OCI-LY7 (cell line): ENCODE measurements around the gene MYBPC1. TPM values are rescaled to one million over a fixed set of nuclear protein-coding genes. Genes with fewer than 3 reads are reported as not detected.
A peak's percentile ranks its signal among the peaks of the same experiment; 100 is the strongest.

Source experiments
- BruUV-seq: library from RNA; stranded (reverse); fragments of 400-500 nt; replicated peaks from 2 replicates; lab custom pipeline; 2021; lab: Mats Ljungman, UMichigan
- CTCF ChIA-PET: fragments of 300-600 bp; sonication (Branson Sonifier 250); formaldehyde crosslinking; loops from one replicate; lab custom pipeline; 2022; ENCODE audit warnings: antibody characterized with exemption; ENCODE audit not compliant: unreplicated experiment; lab: Charles Lee
- POLR2A ChIA-PET: fragments of 300-600 bp; sonication (Branson Sonifier 250); formaldehyde crosslinking; loops from one replicate; lab custom pipeline; 2022; ENCODE audit warnings: antibody characterized with exemption; lab: Charles Lee
- DNase-seq: peaks from one replicate; pipeline ENCODE4 v3.0.0-alpha.2; 2015; ENCODE audit warnings: low spot score
- H2AFZ ChIP-seq: fragments of 200-600 bp; sonication (generic), shearing (Covaris generic); 2 replicates; pipeline ENCODE4 v1.6.1; 2014; ENCODE audit warnings: mild to moderate bottlenecking, antibody characterized with exemption, low read length, moderate library complexity
- H3K27ac ChIP-seq: fragments of 200-600 bp; sonication (generic); 2 replicates; pipeline ENCODE4 v1.5.1; 2014; ENCODE audit warnings: mixed run types, low read depth, mild to moderate bottlenecking, moderate library complexity, low read length, inconsistent platforms; ENCODE audit not compliant: poor library complexity, severe bottlenecking
- H3K36me3 ChIP-seq: fragments of 200-600 bp; sonication (generic); 2 replicates; pipeline ENCODE4 v1.6.1; 2014; ENCODE audit warnings: mild to moderate bottlenecking, antibody characterized with exemption, low read length, moderate library complexity, mixed read lengths; ENCODE audit not compliant: insufficient read depth
- H3K4me1 ChIP-seq: fragments of 200-600 bp; sonication (generic); 2 replicates; pipeline ENCODE4 v1.5.1; 2014; ENCODE audit warnings: mild to moderate bottlenecking, low read length; ENCODE audit not compliant: insufficient read depth, poor library complexity, severe bottlenecking
- H3K4me2 ChIP-seq: fragments of 200-600 bp; sonication (generic); 2 replicates; pipeline ENCODE4 v1.6.1; 2014; ENCODE audit warnings: mild to moderate bottlenecking, low read length
- H3K4me3 ChIP-seq: fragments of 200-600 bp; sonication (generic); 2 replicates; pipeline ENCODE4 v1.5.1; 2014; ENCODE audit warnings: mild to moderate bottlenecking, low read depth, low read length; ENCODE audit not compliant: poor library complexity, severe bottlenecking
- H3K79me2 ChIP-seq: fragments of 200-600 bp; sonication (generic); 2 replicates; pipeline ENCODE4 v1.6.1; 2016; ENCODE audit warnings: low read depth, mild to moderate bottlenecking, low read length, moderate library complexity, mixed read lengths; ENCODE audit not compliant: insufficient read depth
- H3K9me2 ChIP-seq: fragments of 200-600 bp; sonication (generic); 2 replicates; pipeline ENCODE4 v1.6.1; 2016; ENCODE audit warnings: mild to moderate bottlenecking, low read length, mixed read lengths; ENCODE audit not compliant: insufficient read depth
- H3K9me3 ChIP-seq: fragments of 200-600 bp; sonication (generic); 2 replicates; pipeline ENCODE4 v1.6.1; 2014; ENCODE audit warnings: mild to moderate bottlenecking, mixed run types, low read length, mixed read lengths
- H4K20me1 ChIP-seq: fragments of 200-600 bp; sonication (generic); 2 replicates; pipeline ENCODE4 v1.6.1; 2014; ENCODE audit warnings: mild to moderate bottlenecking, antibody characterized with exemption, low read length, moderate library complexity, mixed read lengths; ENCODE audit not compliant: insufficient read depth
- EZH2phosphoT487 ChIP-seq: fragments of 200-600 bp; sonication (generic); IDR thresholded peaks from 2 replicates; pipeline ENCODE4 v1.6.1; 2018; ENCODE audit warnings: low read depth, borderline replicate concordance, mild to moderate bottlenecking, mixed run types, antibody characterized with exemption, low read length, moderate library complexity, mixed read lengths
- intact Hi-C: fragments of 100-400 bp; cut with micrococcal nuclease; formaldehyde crosslinking; loops from one replicate; pipeline ENCODE4 v1.10.0; 2022; ENCODE audit not compliant: unreplicated experiment
- total RNA-seq, 2 experiments: library from RNA; depleted of rRNA in 1 of 2; stranded (reverse); fragments of >200 nt in 1 of 2; shearing (Covaris generic) in 1 of 2; gene quantifications; 2 replicates each; pipeline ENCODE4 v1.2.3, GENCODE V29; 2014 to 2022
- TF ChIP-seq, protein P1 (sequence below): fragments of 200-600 bp; sonication (generic); conservative IDR thresholded peaks from 2 replicates; pipeline ENCODE4 v1.5.1; 2014; ENCODE audit warnings: mild to moderate bottlenecking, antibody characterized with exemption, low read length, moderate library complexity, mixed read lengths

Gene MYBPC1
- total RNA-seq, 2 experiments from 2014 or later, result not detected

DNA sequence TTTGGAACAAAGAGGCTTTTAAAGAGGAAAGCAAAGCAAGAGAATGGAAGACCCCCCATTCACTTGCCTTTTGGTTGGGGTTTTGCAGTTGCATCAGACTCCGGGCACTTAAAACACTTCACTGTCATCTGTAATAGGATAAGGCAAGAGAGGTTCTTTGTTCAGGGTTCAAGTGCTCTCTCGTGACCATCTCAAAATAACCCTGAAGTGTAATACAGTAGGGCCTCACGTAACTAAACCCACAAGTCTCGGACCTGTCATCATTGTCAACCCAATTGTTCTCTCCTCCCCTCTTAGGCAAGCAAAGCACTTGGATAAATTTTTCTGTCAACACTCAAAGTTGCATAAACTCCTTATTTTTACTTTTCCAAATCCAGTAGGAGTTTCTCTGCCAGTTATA lies 26.9 kb upstream of the MYBPC1 start:
- CTCF ChIA-PET, result no interaction called here
- H4K20me1 ChIP-seq, result no peaks in the 10 kb centered on the region
- intact Hi-C loops, result no loop called here
- H3K9me2 ChIP-seq, result no peaks in the 10 kb centered on the region
- POLR2A ChIA-PET, result no interaction called here
- H3K4me3 ChIP-seq, result no peak overlapping the region
- H2AFZ ChIP-seq, result no peak overlapping the region
- H3K4me2 ChIP-seq, result no peak overlapping the region
- TF ChIP-seq EZH2phosphoT487, result no peak
- TF ChIP-seq, protein P1, sequence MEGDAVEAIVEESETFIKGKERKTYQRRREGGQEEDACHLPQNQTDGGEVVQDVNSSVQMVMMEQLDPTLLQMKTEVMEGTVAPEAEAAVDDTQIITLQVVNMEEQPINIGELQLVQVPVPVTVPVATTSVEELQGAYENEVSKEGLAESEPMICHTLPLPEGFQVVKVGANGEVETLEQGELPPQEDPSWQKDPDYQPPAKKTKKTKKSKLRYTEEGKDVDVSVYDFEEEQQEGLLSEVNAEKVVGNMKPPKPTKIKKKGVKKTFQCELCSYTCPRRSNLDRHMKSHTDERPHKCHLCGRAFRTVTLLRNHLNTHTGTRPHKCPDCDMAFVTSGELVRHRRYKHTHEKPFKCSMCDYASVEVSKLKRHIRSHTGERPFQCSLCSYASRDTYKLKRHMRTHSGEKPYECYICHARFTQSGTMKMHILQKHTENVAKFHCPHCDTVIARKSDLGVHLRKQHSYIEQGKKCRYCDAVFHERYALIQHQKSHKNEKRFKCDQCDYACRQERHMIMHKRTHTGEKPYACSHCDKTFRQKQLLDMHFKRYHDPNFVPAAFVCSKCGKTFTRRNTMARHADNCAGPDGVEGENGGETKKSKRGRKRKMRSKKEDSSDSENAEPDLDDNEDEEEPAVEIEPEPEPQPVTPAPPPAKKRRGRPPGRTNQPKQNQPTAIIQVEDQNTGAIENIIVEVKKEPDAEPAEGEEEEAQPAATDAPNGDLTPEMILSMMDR, result no peak
- BruUV-seq, result no TSS peak
- no peaks in the 10 kb centered on the region for H3K36me3 ChIP-seq
- H3K4me1 ChIP-seq, result peaks cover 9% of the 10 kb centered on the region
- no peak for DNase-seq
- H3K79me2 ChIP-seq, result no peaks in the 10 kb centered on the region
- H3K27ac ChIP-seq, result no peak overlapping the region
- H3K9me3 ChIP-seq, result no peaks in the 10 kb centered on the region

DNA sequence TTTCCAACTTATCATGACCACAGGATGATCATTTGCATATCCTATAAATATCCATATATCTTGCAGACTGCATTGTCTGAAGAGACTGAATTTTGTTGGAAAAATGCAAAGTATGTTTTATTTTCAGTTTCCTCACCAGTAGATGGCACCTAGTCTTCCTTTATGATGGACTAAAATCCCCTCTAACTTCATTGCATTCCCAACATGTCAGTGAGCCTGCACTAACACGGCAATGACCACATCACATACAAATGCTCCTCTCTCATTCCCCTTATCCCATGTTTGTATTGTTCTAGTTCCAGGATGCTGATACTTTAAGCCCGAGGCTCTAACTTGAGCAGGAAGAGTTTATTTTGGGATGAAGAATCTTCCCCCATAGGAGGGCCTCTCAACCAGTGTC lies 24.7 kb upstream of the MYBPC1 start:
- BruUV-seq, result no TSS peak
- ChIA-PET POLR2A (no interaction called here), CTCF (no interaction called here)
- peaks cover 9% of the 10 kb centered on the region for H3K4me1 ChIP-seq
- H3K27ac ChIP-seq, result no peak overlapping the region
- H3K9me3 ChIP-seq, result no peaks in the 10 kb centered on the region
- H3K9me2 ChIP-seq, result no peaks in the 10 kb centered on the region
- H4K20me1 ChIP-seq, result no peaks in the 10 kb centered on the region
- H3K4me3 ChIP-seq, result no peak overlapping the region
- H3K4me2 ChIP-seq, result 0 out of 2 replicates have a peak overlapping the region, but pooled peaks have one; percentile 27
- peak; percentile 31 for DNase-seq
- no peaks in the 10 kb centered on the region for H3K36me3 ChIP-seq
- TF ChIP-seq EZH2phosphoT487, result no peak
- TF ChIP-seq, protein P1, result peak; percentile 75
- H2AFZ ChIP-seq, result peak overlapping the region; percentile 52; the same call in 1 of the 2 replicates
- no peaks in the 10 kb centered on the region for H3K79me2 ChIP-seq
- intact Hi-C loops, result loop anchor here (2.0 to 5.0 kb wide), 2 partner anchors 189 to 267 kb away; no protein-coding TSS in a partner anchor

- TF ChIP-seq EZH2phosphoT487, result no peak
- TF ChIP-seq, protein P1, result no peak
- Histone ChIP-seq H3K36me3 (no peaks in the 10 kb centered on the region), H3K4me2 (no peak overlapping the region), H3K9me3 (no peaks in the 10 kb centered on the region), H3K79me2 (no peaks in the 10 kb centered on the region), H4K20me1 (no peaks in the 10 kb centered on the region), H3K27ac (no peak overlapping the region), H3K4me1 (peaks cover 9% of the 10 kb centered on the region), H2AFZ (no peak overlapping the region), H3K4me3 (no peak overlapping the region), H3K9me2 (no peaks in the 10 kb centered on the region)
- intact Hi-C loops, result loop anchor here (2.0 to 5.0 kb wide), 2 partner anchors 188 to 266 kb away; no protein-coding TSS in a partner anchor
- CTCF ChIA-PET, result no interaction called here
- POLR2A ChIA-PET, result interaction anchor here (0.6 to 1.2 kb wide), 4 partner anchors 8 to 250 kb away, joined by 3 to 4 read pairs (median 3); no protein-coding TSS in a partner anchor
- DNase-seq, result no peak
- BruUV-seq, result no TSS peak
Observed at GRCh38 chr12:101571105-101571504, 23.7 kb upstream of the MYBPC1 start.
